Measurements from ENCODE around the gene TBC1D22A.

The TBC1D22A gene

DNA sequence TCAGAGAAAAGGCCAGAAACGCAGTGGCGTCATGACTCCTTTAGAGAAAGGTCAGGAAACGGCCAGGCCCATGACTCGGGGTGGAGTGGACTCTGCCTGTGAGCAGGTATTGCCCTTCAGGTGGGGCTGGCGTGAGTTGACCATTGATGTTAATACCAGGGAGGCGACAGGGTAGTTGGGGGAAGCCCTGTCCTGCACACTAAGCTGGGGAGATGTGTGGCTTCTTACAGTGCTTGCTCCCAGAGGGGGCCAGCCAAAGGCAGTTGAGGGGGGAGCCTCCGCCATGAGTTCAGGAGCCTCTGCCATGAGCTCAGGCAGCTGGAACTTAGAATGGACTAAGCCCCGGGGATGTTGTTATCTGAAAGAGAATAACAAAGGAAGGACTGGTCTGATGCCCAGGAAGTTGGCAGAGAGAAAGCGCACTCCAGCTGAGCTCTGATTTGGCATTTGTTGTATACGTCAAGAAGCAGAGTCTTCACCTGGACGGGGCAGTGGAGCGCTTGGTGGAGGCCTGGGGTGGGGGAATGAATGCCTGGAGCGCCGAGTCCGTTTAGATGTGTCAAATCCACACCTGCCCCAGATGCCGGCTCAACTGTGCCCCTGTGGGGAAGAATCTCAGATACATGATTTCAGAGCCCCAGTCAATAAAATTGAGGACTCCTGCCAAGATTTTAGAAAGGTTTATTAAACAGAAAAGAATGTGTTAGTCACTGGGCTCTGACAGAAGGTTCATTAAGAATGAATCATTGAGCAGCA is 222.5 kb downstream of the TBC1D22A start:
- Mint-ChIP-seq H3K27ac (no peak overlapping the region), H3K27me3 (no peaks in the 10 kb centered on the region), H3K4me3 (no peak overlapping the region), H3K36me3 (ENCODE audit: low read depth) (peaks cover 75% of the 10 kb centered on the region), H3K4me1 (ENCODE audit: low read depth) (peaks cover 10% of the 10 kb centered on the region), H3K9me3 (no peaks in the 10 kb centered on the region)
- intact Hi-C loops (cut with micrococcal nuclease), result no loop called here

DNA sequence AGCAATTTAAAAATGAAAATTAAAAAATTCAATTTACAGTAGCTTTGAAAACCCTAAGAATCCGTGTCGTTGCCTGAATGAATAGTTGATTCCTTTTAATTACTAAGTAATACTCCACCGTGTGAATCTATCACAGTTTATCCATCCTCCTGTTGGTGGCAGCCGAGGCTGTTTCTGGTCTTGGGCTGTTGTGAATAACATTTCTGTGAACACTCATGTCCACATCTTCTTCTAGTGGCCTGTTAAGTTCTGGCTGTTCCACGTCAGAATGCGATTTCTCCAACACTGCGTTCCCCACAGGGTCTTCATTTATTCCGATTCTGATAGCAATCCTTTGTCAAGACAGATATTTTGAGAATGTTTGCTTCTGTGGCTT is 223.0 kb downstream of the TBC1D22A start:
- Mint-ChIP-seq H3K9me3 (no peaks in the 10 kb centered on the region), H3K27me3 (no peaks in the 10 kb centered on the region), H3K27ac (no peak overlapping the region), H3K36me3 (ENCODE audit: low read depth) (peaks cover 75% of the 10 kb centered on the region), H3K4me1 (ENCODE audit: low read depth) (peaks cover 10% of the 10 kb centered on the region), H3K4me3 (no peak overlapping the region)
- intact Hi-C loops (cut with micrococcal nuclease), result no loop called here

DNA sequence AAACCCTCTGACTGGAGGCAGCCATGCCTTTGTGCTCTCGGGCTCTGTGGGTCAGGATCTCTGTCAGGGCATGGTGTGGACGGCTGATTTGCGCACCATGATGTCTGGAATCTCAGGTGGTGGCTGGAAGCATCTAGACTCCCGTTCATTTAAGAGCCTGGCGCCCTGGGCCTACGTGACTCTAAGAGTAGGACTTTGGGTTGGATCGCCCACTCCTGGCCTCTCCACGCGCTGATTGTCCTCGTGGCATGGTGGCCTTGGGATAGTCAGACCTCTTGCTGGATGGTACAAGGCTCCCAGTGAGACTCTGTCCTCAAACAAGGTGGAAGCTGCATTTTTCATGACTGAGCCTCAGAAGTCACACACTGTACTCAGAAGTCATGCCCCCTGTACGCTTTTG is 224.3 kb downstream of the TBC1D22A start:
- H3K9me3 Mint-ChIP-seq, result no peaks in the 10 kb centered on the region

DNA sequence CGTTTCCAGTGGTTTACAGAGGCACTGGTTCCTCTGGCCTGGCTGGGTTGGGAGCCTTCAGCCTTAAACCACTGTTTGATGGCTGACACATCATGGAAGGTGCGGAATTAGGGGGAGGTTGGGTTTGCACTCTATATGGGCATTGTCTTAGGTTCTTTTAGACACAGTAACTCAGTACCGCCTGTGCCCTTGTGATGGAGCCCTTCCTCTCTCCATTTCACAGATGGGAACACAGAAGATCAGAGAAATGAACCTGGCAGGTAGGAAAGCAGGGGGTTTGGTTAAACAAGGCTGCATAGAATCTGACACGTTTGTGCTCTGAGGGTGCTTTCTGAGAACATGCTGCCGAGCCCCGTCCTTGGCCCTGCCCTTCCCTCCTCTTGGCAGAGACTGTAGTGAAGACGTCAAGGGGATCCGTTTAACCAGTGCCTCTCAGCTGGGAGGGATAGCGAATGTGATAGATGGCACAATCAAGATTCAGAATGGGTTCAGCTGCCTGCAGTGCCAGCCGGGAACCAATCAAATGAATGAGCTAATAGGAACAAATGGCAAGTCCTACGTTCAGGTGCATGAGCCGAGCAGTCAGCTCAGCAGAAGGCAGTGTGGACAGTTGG is 228.6 kb downstream of the TBC1D22A start:
- Mint-ChIP-seq H3K27ac (no peak overlapping the region), H3K4me3 (no peak overlapping the region), H3K27me3 (no peaks in the 10 kb centered on the region), H3K4me1 (ENCODE audit: low read depth) (no peaks in the 10 kb centered on the region), H3K9me3 (no peaks in the 10 kb centered on the region), H3K36me3 (ENCODE audit: low read depth) (peaks cover 80% of the 10 kb centered on the region)
- intact Hi-C loops (cut with micrococcal nuclease), result no loop called here

More for the DNA sequence above, 224.3 kb downstream of the TBC1D22A start:
- intact Hi-C loops (cut with micrococcal nuclease), result no loop called here
- Mint-ChIP-seq H3K27me3 (no peaks in the 10 kb centered on the region), H3K27ac (no peak overlapping the region), H3K36me3 (ENCODE audit: low read depth) (peaks cover 75% of the 10 kb centered on the region), H3K4me3 (no peak overlapping the region), H3K4me1 (ENCODE audit: low read depth) (peaks cover 10% of the 10 kb centered on the region)

DNA sequence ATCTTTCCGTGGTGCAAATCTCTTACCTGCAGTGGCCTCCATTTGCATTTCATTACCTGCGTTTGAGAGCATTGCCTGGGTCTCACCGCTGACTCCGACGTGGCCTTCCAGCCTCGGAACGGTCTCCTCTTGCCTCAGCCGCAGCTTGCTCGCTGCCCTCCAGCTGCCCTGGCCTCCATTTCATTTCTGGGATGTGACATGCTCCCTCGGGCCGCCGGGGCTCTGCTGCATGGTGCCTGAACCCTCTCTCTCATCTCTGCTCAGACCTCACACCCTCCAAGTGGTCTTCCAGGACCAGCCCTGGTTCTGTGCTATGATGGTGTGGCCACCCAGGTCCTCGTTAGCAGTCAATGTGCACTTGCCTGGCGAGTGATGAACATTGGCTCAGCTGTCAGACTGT is 229.2 kb downstream of the TBC1D22A start:
- no peaks in the 10 kb centered on the region for H3K9me3 Mint-ChIP-seq
- H3K4me3 Mint-ChIP-seq, result no peak overlapping the region
- H3K27me3 Mint-ChIP-seq, result no peaks in the 10 kb centered on the region
- H3K4me1 Mint-ChIP-seq (ENCODE audit: low read depth), result no peaks in the 10 kb centered on the region
- peaks cover 81% of the 10 kb centered on the region for H3K36me3 Mint-ChIP-seq (ENCODE audit: low read depth)
- intact Hi-C loops (cut with micrococcal nuclease), result no loop called here
- no peak overlapping the region for H3K27ac Mint-ChIP-seq

DNA sequence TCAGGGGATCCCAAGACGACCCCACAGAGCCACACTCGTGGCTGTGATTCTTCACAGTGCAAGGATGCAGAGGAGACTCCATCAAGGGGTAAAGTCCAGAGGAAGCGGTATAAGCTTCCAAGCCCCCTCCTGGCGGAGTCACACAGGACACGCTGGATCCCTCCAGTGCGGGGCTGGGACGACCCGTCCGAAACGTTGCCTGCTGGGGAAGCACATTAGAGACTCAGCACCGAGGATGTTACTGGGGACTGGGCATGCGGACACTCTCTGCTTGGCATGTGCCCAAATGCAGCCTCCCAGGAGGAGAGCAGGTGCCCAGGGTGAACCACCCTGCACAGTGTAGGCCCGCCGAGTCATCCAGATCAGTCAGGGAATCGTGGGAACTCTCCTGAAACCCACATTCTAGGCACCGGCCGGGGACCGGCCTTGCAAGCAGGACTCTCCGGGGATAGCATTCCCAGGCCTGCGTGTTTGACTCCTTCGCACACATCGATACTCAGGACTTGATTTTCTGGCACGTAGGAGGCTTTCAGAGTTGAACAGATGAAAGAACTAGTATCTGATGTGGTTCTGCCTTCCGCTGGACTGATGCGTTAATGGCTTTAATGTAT is 229.8 kb downstream of the TBC1D22A start:
- intact Hi-C loops (cut with micrococcal nuclease), result no loop called here
- no peaks in the 10 kb centered on the region for H3K27me3 Mint-ChIP-seq
- H3K4me1 Mint-ChIP-seq (ENCODE audit: low read depth), result no peaks in the 10 kb centered on the region
- no peaks in the 10 kb centered on the region for H3K9me3 Mint-ChIP-seq
- peaks cover 81% of the 10 kb centered on the region for H3K36me3 Mint-ChIP-seq (ENCODE audit: low read depth)
- H3K27ac Mint-ChIP-seq, result no peak overlapping the region
- H3K4me3 Mint-ChIP-seq, result no peak overlapping the region

DNA sequence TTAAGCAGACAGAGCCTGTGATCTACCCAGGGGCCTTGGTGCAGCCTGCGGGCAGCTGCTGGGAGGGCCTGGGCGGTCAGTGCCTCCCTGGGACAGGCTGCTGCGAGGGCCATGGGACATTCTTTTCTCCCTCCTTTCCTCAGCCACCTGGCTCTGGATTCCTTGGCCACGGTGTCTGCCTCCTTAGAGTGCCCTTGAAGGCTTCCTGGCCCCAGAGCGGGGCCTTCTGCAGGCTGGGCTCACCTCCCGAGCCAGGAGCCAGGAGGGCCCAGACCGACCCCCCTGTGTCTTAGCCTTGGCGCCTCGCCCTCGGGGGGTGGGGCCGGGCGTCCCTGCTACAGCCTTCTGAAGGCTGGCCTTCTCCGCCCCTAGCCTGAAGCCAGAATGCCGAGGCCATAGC is 231.2 kb downstream of the TBC1D22A start:
- H3K4me3 Mint-ChIP-seq, result no peak overlapping the region
- intact Hi-C loops (cut with micrococcal nuclease), result no loop called here
- H3K9me3 Mint-ChIP-seq, result no peaks in the 10 kb centered on the region
- H3K27ac Mint-ChIP-seq, result no peak overlapping the region
- no peaks in the 10 kb centered on the region for H3K27me3 Mint-ChIP-seq
- H3K4me1 Mint-ChIP-seq (ENCODE audit: low read depth), result no peaks in the 10 kb centered on the region
- peaks cover 95% of the 10 kb centered on the region for H3K36me3 Mint-ChIP-seq (ENCODE audit: low read depth)

DNA sequence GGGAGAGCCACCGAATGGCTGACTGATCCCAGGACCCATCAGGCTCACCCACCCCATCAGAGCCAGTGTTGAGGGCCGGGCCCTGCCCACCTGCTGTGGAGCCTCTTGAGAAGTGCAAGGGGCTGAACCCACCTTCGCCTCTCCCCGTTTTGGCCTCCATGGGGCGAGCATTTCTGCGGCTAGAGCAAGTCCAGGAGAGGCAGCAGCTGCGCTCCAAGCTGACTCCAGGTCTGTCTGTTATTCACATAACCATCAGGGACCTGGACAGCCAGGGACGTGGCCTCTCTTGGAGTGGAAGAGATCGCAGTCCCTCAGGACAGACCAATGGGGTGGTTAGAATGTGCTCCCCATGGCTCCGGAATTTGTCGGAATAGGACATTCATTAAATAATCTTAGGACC is 231.8 kb downstream of the TBC1D22A start:
- H3K27me3 Mint-ChIP-seq, result no peaks in the 10 kb centered on the region
- H3K4me1 Mint-ChIP-seq (ENCODE audit: low read depth), result no peaks in the 10 kb centered on the region
- H3K4me3 Mint-ChIP-seq, result no peak overlapping the region
- intact Hi-C loops (cut with micrococcal nuclease), result no loop called here
- H3K9me3 Mint-ChIP-seq, result no peaks in the 10 kb centered on the region
- no peak overlapping the region for H3K27ac Mint-ChIP-seq
- H3K36me3 Mint-ChIP-seq (ENCODE audit: low read depth), result peaks cover 98% of the 10 kb centered on the region

DNA sequence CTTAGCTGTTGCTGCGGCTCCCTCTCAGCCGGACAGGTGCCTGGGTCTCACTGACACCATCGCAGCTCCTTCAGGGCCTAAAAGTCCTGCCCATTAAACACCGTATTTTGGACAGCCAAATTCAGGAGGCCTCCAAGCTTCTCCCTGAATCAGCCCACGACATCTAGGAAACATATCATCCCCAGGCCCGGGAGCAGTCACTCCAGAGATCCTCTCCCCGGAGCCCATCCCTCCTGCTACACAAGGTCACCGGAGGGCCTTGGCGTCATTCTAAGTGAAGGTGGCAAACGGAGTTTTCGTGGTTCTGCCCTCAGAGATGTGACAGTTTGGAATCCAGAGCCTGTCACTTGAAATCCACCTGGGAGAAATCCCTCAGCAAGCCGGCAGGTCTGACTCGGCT is 232.5 kb downstream of the TBC1D22A start:
- Mint-ChIP-seq H3K4me1 (ENCODE audit: low read depth) (peaks cover 2% of the 10 kb centered on the region), H3K4me3 (no peak overlapping the region), H3K36me3 (ENCODE audit: low read depth) (peaks cover 99% of the 10 kb centered on the region), H3K27ac (no peak overlapping the region), H3K9me3 (no peaks in the 10 kb centered on the region), H3K27me3 (no peaks in the 10 kb centered on the region)
- intact Hi-C loops (cut with micrococcal nuclease), result no loop called here

DNA sequence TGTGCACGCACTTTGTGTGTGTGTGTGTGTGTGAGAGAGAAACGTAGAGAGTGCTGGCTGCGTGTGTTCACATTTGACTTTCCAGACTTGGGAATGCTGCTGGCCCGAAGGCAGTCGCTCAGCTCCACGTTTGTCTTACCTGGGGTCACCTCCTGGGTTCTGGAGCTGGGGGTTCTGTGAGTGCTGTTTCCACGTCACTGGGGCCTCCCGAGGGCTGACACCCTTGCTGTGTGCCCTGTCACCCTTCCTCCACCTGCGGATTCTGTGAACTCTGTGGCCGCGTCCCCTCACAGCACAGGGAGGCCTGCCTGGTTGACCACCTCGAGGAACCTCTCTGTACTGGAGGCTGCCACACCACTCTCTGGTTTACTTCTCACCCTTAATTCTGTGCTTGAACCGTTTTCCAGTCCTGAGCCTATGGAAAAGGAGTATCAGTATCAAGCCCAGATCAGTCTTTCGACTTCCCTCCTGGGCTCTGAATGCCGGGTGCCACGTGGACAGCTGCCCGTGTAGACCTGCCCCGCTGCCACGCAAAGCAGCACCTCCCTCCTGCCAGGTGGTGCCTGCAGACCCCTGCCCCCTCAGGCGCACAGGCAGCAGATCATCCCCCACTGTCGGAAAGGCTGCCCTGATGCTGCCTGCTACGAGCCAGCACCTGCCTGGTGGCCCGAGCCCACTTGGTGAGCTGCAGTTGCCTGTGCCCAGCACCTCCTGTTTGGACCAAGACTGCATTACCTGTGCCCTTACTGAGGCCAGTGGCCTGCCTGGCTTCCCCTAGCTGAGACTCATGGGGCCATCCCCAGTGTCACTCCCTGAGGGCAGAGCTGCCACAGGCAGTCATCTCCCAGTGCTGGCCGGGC is 233.3 kb downstream of the TBC1D22A start:
- Mint-ChIP-seq H3K4me3 (no peak overlapping the region), H3K27ac (no peak overlapping the region), H3K4me1 (ENCODE audit: low read depth) (peaks cover 8% of the 10 kb centered on the region), H3K36me3 (ENCODE audit: low read depth) (peaks cover 99% of the 10 kb centered on the region), H3K27me3 (no peaks in the 10 kb centered on the region), H3K9me3 (no peaks in the 10 kb centered on the region)
- intact Hi-C loops (cut with micrococcal nuclease), result no loop called here

DNA sequence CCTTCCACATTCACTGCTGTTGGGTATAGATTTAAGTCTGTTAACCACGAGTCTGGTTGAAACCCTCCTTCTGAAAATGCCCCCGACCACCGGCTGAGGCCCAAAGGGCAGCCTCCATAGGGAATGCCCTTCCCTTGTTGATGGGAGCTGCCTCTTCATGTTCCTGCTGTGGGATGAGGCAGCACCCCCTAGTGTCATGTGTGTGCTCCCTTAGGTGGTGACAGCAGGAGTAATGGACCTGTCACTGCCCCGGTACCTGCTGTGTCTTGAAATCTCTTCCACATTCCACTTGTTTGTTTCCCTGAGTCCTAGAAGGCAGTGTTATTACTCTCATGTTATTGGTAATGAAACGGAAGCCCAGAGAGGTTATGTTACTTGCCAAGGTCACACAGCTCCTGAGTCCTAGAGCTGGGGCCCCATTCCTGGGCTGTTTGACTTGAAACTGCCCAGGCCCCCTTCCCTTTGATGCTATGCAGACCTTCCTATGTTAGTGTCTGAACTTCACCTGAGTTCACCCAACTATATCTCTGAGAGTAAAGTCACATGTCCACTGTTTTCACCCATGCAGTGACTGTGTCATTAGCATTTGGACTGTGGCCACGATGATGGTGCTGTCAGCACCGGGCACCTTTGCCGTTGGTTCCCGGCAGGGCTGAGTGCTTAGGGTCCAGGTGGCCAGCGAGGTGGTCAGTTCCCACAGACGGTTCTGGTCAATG is 234.3 kb downstream of the TBC1D22A start:
- Mint-ChIP-seq H3K27ac (no peak overlapping the region), H3K4me3 (no peak overlapping the region), H3K4me1 (ENCODE audit: low read depth) (peaks cover 8% of the 10 kb centered on the region), H3K27me3 (no peaks in the 10 kb centered on the region), H3K36me3 (ENCODE audit: low read depth) (peaks cover 89% of the 10 kb centered on the region), H3K9me3 (no peaks in the 10 kb centered on the region)
- intact Hi-C loops (cut with micrococcal nuclease), result no loop called here

DNA sequence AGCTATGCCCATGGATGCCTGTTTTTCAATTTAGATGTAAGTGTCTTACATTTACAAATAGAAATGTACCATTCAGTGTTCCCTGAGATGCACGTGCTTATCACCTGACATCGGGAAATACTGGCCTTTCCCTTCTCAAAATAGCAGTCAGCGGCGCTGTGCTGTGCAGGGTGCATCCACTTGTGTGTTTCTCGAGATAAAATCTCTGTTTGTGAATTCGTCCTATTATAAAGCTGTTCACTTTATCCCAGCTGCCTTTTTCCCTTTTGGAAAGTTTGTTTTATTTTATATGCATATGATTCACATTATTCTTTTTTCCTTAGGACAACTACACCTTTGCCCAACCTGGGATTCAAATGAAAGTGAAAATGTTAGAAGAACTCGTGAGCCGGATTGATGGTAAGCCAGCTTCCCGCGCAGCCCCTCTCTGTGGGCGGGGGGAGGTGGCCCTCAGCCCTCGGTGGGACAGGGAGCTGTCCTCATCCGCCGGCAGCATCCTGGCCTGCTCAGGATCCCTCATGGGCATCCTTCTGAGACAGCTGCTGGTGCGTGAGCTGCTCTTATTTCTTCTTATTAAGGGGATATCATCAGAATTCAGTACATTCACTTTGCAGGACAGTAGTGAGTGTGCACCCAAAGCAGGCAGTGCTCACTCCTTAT is 235.0 kb downstream of the TBC1D22A start:
- intact Hi-C loops (cut with micrococcal nuclease), result no loop called here

DNA sequence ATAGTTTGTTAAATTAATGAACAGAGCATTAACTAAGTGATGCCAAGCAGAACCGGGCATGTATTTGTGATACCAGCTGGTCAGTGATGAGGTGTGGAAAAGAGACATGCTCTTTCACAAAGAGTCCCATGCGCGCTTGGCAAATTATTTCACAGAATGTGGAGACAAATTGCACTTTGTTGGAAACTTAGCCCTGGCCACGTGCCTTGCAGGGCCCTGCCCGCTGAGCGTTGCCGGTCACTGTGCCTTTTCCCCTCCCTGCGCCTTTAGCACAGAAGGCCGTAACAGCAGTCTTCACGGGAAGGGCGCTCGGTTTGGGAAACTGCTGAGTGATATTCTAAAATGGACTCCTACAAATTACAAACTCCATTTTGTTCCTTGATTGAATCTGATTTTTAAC is 235.9 kb downstream of the TBC1D22A start:
- H3K27ac Mint-ChIP-seq, result no peak overlapping the region
- no peak overlapping the region for H3K4me3 Mint-ChIP-seq
- intact Hi-C loops (cut with micrococcal nuclease), result no loop called here

More for the DNA sequence above, 235.0 kb downstream of the TBC1D22A start:
- Mint-ChIP-seq H3K4me3 (no peak overlapping the region), H3K27me3 (no peaks in the 10 kb centered on the region), H3K4me1 (ENCODE audit: low read depth) (peaks cover 8% of the 10 kb centered on the region), H3K9me3 (no peaks in the 10 kb centered on the region), H3K36me3 (ENCODE audit: low read depth) (peaks cover 87% of the 10 kb centered on the region), H3K27ac (no peak overlapping the region)

More for the DNA sequence above, 235.9 kb downstream of the TBC1D22A start:
- peaks cover 8% of the 10 kb centered on the region for H3K4me1 Mint-ChIP-seq (ENCODE audit: low read depth)
- no peaks in the 10 kb centered on the region for H3K27me3 Mint-ChIP-seq
- no peaks in the 10 kb centered on the region for H3K9me3 Mint-ChIP-seq
- peaks cover 80% of the 10 kb centered on the region for H3K36me3 Mint-ChIP-seq (ENCODE audit: low read depth)
